ENCODE data around the gene BCL3. TPM values are rescaled to one million over a fixed set of nuclear protein-coding genes. Genes with fewer than 3 reads are reported as not detected.

Gene BCL3
- total and polyA plus RNA-seq, 10 of the 15 experiments (the other 5 are each of a cell fraction or from before 2014, with no cell fraction given) = 0.55 to 22.7 (median 3.6) TPM

DNA sequence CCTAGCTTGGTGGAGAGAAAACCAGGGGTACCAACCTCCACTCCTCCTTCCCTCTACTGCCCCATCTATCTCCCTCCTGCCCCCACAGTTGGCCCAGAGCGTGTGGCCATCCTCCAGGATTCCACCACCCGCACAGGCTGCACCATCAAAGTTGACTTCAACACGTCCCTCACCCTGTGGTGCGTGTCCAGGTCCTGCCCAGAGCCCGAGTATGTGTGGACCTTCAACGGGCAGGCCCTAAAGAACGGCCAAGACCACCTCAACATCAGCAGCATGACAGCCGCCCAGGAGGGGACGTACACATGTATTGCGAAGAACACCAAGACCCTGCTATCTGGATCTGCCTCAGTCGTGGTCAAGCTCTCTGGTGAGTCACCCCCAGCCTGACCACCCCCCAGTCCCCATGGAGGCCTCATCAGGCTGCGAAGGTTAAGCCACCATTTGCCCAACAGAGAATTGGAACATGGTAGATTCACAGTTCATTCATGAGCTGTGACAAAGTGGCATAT, 43.0 kb upstream of the BCL3 start:
- DNase-seq (ENCODE audit: low read depth, low spot score) = no peak
- no peak for TF ChIP-seq SMARCA5 (IDR thresholded peaks at IDR 0.05)
- TF ChIP-seq POLR2AphosphoS2 (IDR thresholded peaks at IDR 0.05; ENCODE audit: low read depth, low read length) = no peak
- TF ChIP-seq TAF1 (IDR thresholded peaks at IDR 0.05; ENCODE audit: borderline replicate concordance, low read depth, low read length) = no peak
- no peak for TF ChIP-seq SMAD5 (IDR thresholded peaks at IDR 0.05; ENCODE audit: low read depth)
- no peak for TF ChIP-seq CREM (IDR thresholded peaks at IDR 0.05; ENCODE audit: low read depth)
- TF ChIP-seq CHD1 (IDR thresholded peaks at IDR 0.05; ENCODE audit: low read depth, low read length) = no peak
- TF ChIP-seq, protein P1, sequence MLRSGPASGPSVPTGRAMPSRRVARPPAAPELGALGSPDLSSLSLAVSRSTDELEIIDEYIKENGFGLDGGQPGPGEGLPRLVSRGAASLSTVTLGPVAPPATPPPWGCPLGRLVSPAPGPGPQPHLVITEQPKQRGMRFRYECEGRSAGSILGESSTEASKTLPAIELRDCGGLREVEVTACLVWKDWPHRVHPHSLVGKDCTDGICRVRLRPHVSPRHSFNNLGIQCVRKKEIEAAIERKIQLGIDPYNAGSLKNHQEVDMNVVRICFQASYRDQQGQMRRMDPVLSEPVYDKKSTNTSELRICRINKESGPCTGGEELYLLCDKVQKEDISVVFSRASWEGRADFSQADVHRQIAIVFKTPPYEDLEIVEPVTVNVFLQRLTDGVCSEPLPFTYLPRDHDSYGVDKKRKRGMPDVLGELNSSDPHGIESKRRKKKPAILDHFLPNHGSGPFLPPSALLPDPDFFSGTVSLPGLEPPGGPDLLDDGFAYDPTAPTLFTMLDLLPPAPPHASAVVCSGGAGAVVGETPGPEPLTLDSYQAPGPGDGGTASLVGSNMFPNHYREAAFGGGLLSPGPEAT (IDR thresholded peaks at IDR 0.05; ENCODE audit: low read depth) = no peak
- TF ChIP-seq NR2C1 (IDR thresholded peaks at IDR 0.05) = no peak
- H3K9me3 ChIP-seq (replicated peaks; ENCODE audit: control insufficient read depth, insufficient read depth, low read length) = no peaks in the 10 kb centered on the region
- H4K20me1 ChIP-seq (ENCODE audit: control insufficient read depth, insufficient read depth) = no peaks in the 10 kb centered on the region
- H3K27ac ChIP-seq (ENCODE audit: control insufficient read depth, insufficient read depth) = no peak overlapping the region
- POLR2A ChIA-PET = no interaction called here
- ATAC-seq = no peak
- FAIRE-seq = no peak
- RAD21 ChIA-PET (ENCODE audit: unreplicated experiment) = no interaction called here
- no peak overlapping the region for H2AFZ ChIP-seq (ENCODE audit: control insufficient read depth, low read depth, low read length)
- no peaks in the 10 kb centered on the region for H3K36me3 ChIP-seq (ENCODE audit: control insufficient read depth in 2 of 2, insufficient read depth in 2 of 2, low read length in 1 of 2)
- 26% methylated on average over 12 of the region's 12 CpGs for WGBS (ENCODE audit: insufficient coverage, insufficient replicate concordance, low lambda C conversion rate, missing lambda C conversion rate)
- H3K9ac ChIP-seq (ENCODE audit: control insufficient read depth, insufficient read depth, low read length) = no peak overlapping the region
- H3K27me3 ChIP-seq (replicated peaks in 1 of 2; ENCODE audit: control insufficient read depth in 2 of 2, insufficient read depth in 2 of 2, low read length in 1 of 2) = no peaks in the 10 kb centered on the region
- CTCF ChIA-PET = interaction anchor here (0.8 kb wide), 1 partner anchor 1174 kb away, joined by 4 read pairs; no protein-coding TSS in a partner anchor
- H3K4me3 ChIP-seq = no peak overlapping the region
- intact Hi-C loops (cut with micrococcal nuclease; ENCODE audit: unreplicated experiment) (no loop called here), in situ Hi-C loops (cut with MboI) (no loop called here)
- no peaks in the 10 kb centered on the region for H3K79me2 ChIP-seq (ENCODE audit: control insufficient read depth, insufficient read depth, low read length)
- H3K4me1 ChIP-seq (ENCODE audit: control insufficient read depth, insufficient read depth, low read length) = no peaks in the 10 kb centered on the region; the same call in 1 of the 2 replicates
- SMC1A ChIA-PET (ENCODE audit: uncharacterized antibody, unreplicated experiment) = no interaction called here
- no TSS peak for BruUV-seq (replicated peaks)
- no peak overlapping the region for H3K4me2 ChIP-seq (ENCODE audit: control insufficient read depth, insufficient read depth)
